PFSK-1 (cell line): ENCODE measurements around the gene EFEMP1.

Source experiments
- POLR2AphosphoS5 ChIP-seq: IDR thresholded peaks from 2 replicates; pipeline ENCODE4 v1.6.1; 2012; ENCODE audit warnings: low read depth, mild to moderate bottlenecking, control low read depth, low read length, moderate library complexity
- SIN3A ChIP-seq: IDR thresholded peaks from 2 replicates; pipeline ENCODE4 v1.6.1; 2012; ENCODE audit warnings: mild to moderate bottlenecking, low read length, moderate library complexity, borderline replicate concordance; ENCODE audit not compliant: insufficient read depth
- TAF1 ChIP-seq: IDR thresholded peaks from 2 replicates; pipeline ENCODE4 v1.6.1; 2012; ENCODE audit warnings: low read length, control low read depth, borderline replicate concordance; ENCODE audit not compliant: insufficient read depth
- TF ChIP-seq, protein P1 (sequence below), 2 experiments: IDR thresholded peaks; 2 replicates each; pipeline versions ENCODE4 v1.6.1 to v1.8.0; 2011 to 2012; ENCODE audit warnings: low read depth in 2 of 2, low read length in 2 of 2, control low read depth in 1 of 2, inconsistent platforms in 1 of 2, mild to moderate bottlenecking in 1 of 2, moderate library complexity in 1 of 2; ENCODE audit not compliant: insufficient read depth in 1 of 2

DNA sequence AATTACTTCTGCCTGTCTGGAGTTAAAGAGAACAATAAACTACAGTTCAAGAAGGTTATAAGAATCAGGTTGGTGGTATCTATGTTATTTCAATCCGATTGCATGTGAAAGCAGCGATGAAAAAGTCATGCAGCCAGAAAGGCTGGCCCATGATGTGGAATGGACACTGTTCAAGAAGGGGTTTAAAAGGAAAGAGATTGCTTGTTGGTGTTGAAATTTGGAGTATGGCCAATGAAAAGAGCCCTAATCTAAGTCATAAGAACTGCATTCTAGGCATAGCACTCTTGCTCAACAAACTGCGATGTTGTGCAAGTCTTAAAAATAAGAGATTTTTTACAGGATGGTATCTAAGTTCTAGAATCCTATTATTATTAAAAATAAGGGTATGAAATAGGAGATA is 61.3 kb downstream of the EFEMP1 start:
- TF ChIP-seq, protein P1, sequence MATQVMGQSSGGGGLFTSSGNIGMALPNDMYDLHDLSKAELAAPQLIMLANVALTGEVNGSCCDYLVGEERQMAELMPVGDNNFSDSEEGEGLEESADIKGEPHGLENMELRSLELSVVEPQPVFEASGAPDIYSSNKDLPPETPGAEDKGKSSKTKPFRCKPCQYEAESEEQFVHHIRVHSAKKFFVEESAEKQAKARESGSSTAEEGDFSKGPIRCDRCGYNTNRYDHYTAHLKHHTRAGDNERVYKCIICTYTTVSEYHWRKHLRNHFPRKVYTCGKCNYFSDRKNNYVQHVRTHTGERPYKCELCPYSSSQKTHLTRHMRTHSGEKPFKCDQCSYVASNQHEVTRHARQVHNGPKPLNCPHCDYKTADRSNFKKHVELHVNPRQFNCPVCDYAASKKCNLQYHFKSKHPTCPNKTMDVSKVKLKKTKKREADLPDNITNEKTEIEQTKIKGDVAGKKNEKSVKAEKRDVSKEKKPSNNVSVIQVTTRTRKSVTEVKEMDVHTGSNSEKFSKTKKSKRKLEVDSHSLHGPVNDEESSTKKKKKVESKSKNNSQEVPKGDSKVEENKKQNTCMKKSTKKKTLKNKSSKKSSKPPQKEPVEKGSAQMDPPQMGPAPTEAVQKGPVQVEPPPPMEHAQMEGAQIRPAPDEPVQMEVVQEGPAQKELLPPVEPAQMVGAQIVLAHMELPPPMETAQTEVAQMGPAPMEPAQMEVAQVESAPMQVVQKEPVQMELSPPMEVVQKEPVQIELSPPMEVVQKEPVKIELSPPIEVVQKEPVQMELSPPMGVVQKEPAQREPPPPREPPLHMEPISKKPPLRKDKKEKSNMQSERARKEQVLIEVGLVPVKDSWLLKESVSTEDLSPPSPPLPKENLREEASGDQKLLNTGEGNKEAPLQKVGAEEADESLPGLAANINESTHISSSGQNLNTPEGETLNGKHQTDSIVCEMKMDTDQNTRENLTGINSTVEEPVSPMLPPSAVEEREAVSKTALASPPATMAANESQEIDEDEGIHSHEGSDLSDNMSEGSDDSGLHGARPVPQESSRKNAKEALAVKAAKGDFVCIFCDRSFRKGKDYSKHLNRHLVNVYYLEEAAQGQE (IDR thresholded peaks at IDR 0.05; ENCODE audit: insufficient read depth in 1 of 2, low read depth in 2 of 2, low read length in 2 of 2), result no peak
- TF ChIP-seq POLR2AphosphoS5 (no peak), TAF1 (no peak), SIN3A (no peak)
